Measurements from ENCODE around the gene PTGFRN. TPM values are rescaled to one million over a fixed set of nuclear protein-coding genes. Genes with fewer than 3 reads are reported as not detected.

PTGFRN gene
- total and polyA plus RNA-seq, 10 donors, result 1.7 to 17.4 (median 10.6) TPM

DNA sequence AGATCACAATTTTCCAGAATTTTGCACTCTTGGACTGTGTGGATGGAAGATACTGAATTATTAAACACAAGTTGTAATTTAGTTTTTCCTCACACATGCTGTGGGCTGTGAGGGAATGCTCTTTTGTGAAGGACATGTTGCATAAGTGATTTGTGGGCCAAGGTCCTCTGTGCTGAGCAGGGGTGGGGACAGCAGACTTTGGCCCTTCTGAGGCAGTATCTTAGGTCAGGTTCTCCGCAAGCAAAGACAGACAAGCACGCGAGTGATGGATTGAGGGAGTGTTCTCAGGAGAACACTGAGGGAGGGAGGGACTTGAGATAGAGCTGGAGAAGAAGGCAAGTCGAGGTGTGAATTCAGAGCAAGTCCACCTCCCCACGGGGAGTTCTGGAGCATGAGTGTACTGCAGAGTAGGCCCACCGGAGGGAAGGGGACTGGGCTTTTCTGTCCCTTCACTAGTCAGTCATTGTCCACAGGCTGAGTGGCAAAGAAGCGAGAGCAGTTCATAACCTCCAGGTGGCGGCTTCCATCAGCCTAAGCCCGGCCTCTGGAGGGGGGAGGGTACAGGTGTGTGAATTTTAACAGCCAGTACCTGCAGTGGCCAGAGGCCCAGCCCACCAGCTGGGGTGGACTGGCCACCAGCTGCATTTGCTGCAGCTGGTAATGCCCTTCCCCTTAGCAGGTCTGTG, 72.7 kb downstream of the PTGFRN start:
- peaks cover 0 to 20% (median 0%) of the 10 kb centered on the region in 6 donors for H3K4me1 ChIP-seq
- no peak overlapping the region for H3K4me3 ChIP-seq
- intact Hi-C loops (cut with DNase I; ENCODE audit: low total_unique reads), result no loop called here
- H3K27ac ChIP-seq, result no peak overlapping the region
- no peaks in the 10 kb centered on the region for H3K36me3 ChIP-seq
- H3K27me3 ChIP-seq (replicated peaks in 1 of 7), result no peaks in the 10 kb centered on the region
- DNase-seq, result no peak
- TF ChIP-seq POLR2AphosphoS5 (IDR thresholded peaks at IDR 0.05), result no peak
- no peak for TF ChIP-seq CTCF (IDR thresholded peaks at IDR 0.05 in 8 of 11, conservative IDR thresholded peaks at IDR 0.05 in 3 of 11)
- no peak for TF ChIP-seq POLR2A (IDR thresholded peaks at IDR 0.05)
- 82 to 91% (median 83%) methylated on average over 8 to 9 of the region's 9 CpGs for WGBS, 5 donors
- H3K9me3 ChIP-seq, result no peaks in the 10 kb centered on the region

DNA sequence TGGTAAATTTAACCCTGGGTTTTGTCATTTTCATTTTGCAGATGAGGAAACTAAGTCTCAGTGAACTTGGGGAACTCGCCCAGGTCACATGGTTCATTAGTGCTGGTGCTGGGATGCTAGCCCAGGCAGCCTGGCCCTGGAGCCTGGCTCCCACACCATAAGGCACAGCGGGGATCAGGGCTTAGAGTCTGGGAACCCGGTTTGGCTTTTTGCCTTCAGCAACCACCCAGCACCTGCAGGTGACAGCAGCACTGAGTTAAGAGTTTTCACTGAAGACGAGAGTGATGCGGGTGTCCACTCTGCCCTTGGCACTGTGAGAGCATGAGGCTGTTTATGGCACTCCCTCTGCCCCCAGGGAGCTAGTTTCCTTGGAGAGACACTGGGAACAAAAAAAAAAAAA, 73.4 kb downstream of the PTGFRN start:
- intact Hi-C loops (cut with DNase I; ENCODE audit: low total_unique reads), result no loop called here
- TF ChIP-seq POLR2AphosphoS5 (IDR thresholded peaks at IDR 0.05) (no peak), POLR2A (IDR thresholded peaks at IDR 0.05) (no peak), CTCF (IDR thresholded peaks at IDR 0.05 in 8 of 11, conservative IDR thresholded peaks at IDR 0.05 in 3 of 11) (no peak)
- 73 to 91% (median 79%) methylated on average over 5 of the region's 5 CpGs for WGBS, 5 donors

DNA sequence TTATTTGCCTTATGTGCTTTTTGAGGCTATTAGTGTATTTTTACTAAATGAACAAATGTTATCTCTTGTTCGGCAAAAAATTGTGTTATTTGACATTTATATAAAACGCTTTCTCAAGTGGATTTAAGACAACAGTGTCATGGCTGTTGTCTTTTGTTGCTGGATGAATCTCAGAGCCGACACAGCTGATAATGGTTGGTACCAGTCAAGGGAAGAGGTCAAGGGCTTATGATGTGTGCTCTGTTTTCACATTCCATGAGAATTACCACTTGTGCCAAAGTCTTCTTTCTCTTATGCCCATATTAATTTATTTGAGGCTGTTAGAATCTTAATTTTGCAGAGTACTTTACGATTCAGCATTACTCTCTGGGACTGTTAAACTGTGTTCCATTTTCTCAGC, 74.0 kb downstream of the PTGFRN start:
- Histone ChIP-seq H3K36me3 (no peaks in the 10 kb centered on the region), H3K4me1 (peaks cover 0 to 22% (median 0%) of the 10 kb centered on the region in 6 donors), H3K27ac (no peak overlapping the region), H3K9me3 (no peaks in the 10 kb centered on the region), H3K27me3 (replicated peaks in 1 of 7) (no peaks in the 10 kb centered on the region), H3K4me3 (no peak overlapping the region)
- intact Hi-C loops (cut with DNase I; ENCODE audit: low total_unique reads), result no loop called here
- WGBS, 5 donors, result 66 to 84% (median 78%) methylated on average over 4 of the region's 4 CpGs
- TF ChIP-seq POLR2A (IDR thresholded peaks at IDR 0.05) (no peak), POLR2AphosphoS5 (IDR thresholded peaks at IDR 0.05) (no peak), CTCF (IDR thresholded peaks at IDR 0.05 in 8 of 11, conservative IDR thresholded peaks at IDR 0.05 in 3 of 11) (no peak)
- DNase-seq, result no peak

More for the DNA sequence above, 73.4 kb downstream of the PTGFRN start:
- H3K36me3 ChIP-seq, result no peaks in the 10 kb centered on the region
- H3K27me3 ChIP-seq (replicated peaks in 1 of 7), result no peaks in the 10 kb centered on the region
- no peak overlapping the region for H3K27ac ChIP-seq
- no peaks in the 10 kb centered on the region for H3K9me3 ChIP-seq
- DNase-seq, result no peak
- no peak overlapping the region for H3K4me3 ChIP-seq
- peaks cover 0 to 22% (median 0%) of the 10 kb centered on the region in 6 donors for H3K4me1 ChIP-seq

GRCh38 chr1:116984406-116985160, 74.9 kb downstream of the PTGFRN start:
- TF ChIP-seq CTCF (IDR thresholded peaks at IDR 0.05 in 8 of 11, conservative IDR thresholded peaks at IDR 0.05 in 3 of 11), result no peak
- no peak for TF ChIP-seq POLR2A (IDR thresholded peaks at IDR 0.05)
- no peak for TF ChIP-seq POLR2AphosphoS5 (IDR thresholded peaks at IDR 0.05)
- no peaks in the 10 kb centered on the region for H3K27me3 ChIP-seq (replicated peaks in 1 of 7)
- peaks cover 0 to 22% (median 0%) of the 10 kb centered on the region in 6 donors for H3K4me1 ChIP-seq
- 89 to 98% (median 95%) methylated on average over 10 to 14 of the region's 14 CpGs for WGBS, 5 donors
- intact Hi-C loops (cut with DNase I; ENCODE audit: low total_unique reads), result no loop called here
- H3K4me3 ChIP-seq, result no peak overlapping the region
- no peak for DNase-seq
- no peaks in the 10 kb centered on the region for H3K36me3 ChIP-seq
- no peaks in the 10 kb centered on the region for H3K9me3 ChIP-seq
- no peak overlapping the region for H3K27ac ChIP-seq

All from spleen (tissue), 11 donors.